Mesothelial cell of epicardium (in vitro differentiated cells): Measurements from ENCODE around the gene MTUS2. TPM values are rescaled to one million over a fixed set of nuclear protein-coding genes. Genes with fewer than 3 reads are reported as not detected.

Experiments
- DNase-seq, 2 experiments: peaks; one replicate each; pipeline ENCODE4 v3.0.0; 2021; ENCODE audit warnings: low spot score in 2 of 2; ENCODE audit not compliant: unreplicated experiment in 2 of 2
- H3K27ac Mint-ChIP-seq: 2 replicates; pipeline ENCODE4 v1.8.0; 2021; ENCODE audit warnings: mixed read lengths
- H3K27me3 Mint-ChIP-seq: 2 replicates; pipeline ENCODE4 v1.8.0; 2021; ENCODE audit warnings: low read depth, mixed read lengths
- H3K36me3 Mint-ChIP-seq: 2 replicates; pipeline ENCODE4 v1.8.0; 2021; ENCODE audit warnings: mixed read lengths
- H3K4me1 Mint-ChIP-seq: 2 replicates; pipeline ENCODE4 v1.8.0; 2021; ENCODE audit warnings: mixed read lengths
- H3K4me3 Mint-ChIP-seq: 2 replicates; pipeline ENCODE4 v1.8.0; 2021; ENCODE audit warnings: mild to moderate bottlenecking, moderate library complexity, mixed read lengths
- H3K9me3 Mint-ChIP-seq: 2 replicates; pipeline ENCODE4 v1.8.0; 2021; ENCODE audit warnings: mixed read lengths
- CTCF ChIP-seq: fragments of 200-600 bp; sonication (generic); IDR thresholded peaks from one replicate; pipeline ENCODE4 v1.5.0; 2021; ENCODE audit warnings: antibody characterized with exemption; ENCODE audit not compliant: unreplicated experiment
- total RNA-seq: library from RNA; stranded (reverse); gene quantifications from 3 replicates; pipeline ENCODE4 v1.2.1, GENCODE V29; 2021

MTUS2 gene
- total RNA-seq, 1 donor from 2014 or later = 1.4 TPM

GRCh38 chr13:29483623-29484022, 663.5 kb downstream of the MTUS2 start:
- DNase-seq = no peak
- peaks cover 21% of the 10 kb centered on the region for H3K27me3 Mint-ChIP-seq
- no peak overlapping the region for H3K27ac Mint-ChIP-seq
- no peak for TF ChIP-seq CTCF
- peaks cover 8% of the 10 kb centered on the region for H3K4me1 Mint-ChIP-seq
- no peak overlapping the region for H3K4me3 Mint-ChIP-seq
- no peaks in the 10 kb centered on the region for H3K36me3 Mint-ChIP-seq
- no peaks in the 10 kb centered on the region for H3K9me3 Mint-ChIP-seq

DNA sequence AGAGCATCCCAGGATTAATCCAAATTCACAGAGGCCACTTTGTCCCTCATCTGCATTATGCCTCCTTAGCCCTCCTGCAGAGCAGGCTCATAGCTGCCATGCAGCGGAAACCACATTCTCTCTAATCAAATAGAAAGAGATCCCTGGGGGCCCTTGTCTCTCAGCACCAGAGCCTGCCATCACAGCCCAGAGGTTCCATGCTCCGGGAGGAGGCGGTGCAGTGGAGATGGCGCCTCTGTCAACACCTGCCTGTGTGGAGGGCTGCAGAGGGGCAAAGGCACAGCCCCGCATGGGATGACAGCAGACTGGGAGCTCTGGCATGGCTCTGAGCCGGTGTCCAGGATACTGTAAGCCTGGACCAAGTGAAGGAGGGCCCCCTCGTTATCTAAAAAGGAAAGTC, 664.1 kb downstream of the MTUS2 start:
- H3K27me3 Mint-ChIP-seq = peaks cover 17% of the 10 kb centered on the region
- H3K9me3 Mint-ChIP-seq = no peaks in the 10 kb centered on the region
- H3K4me1 Mint-ChIP-seq = peaks cover 8% of the 10 kb centered on the region
- DNase-seq = no peak
- H3K4me3 Mint-ChIP-seq = no peak overlapping the region
- no peak overlapping the region for H3K27ac Mint-ChIP-seq
- no peak for TF ChIP-seq CTCF
- H3K36me3 Mint-ChIP-seq = no peaks in the 10 kb centered on the region

GRCh38 chr13:29484796-29485195, 664.7 kb downstream of the MTUS2 start:
- TF ChIP-seq CTCF = no peak
- H3K4me1 Mint-ChIP-seq = peaks cover 8% of the 10 kb centered on the region
- DNase-seq = no peak
- peaks cover 13% of the 10 kb centered on the region for H3K27me3 Mint-ChIP-seq
- H3K9me3 Mint-ChIP-seq = no peaks in the 10 kb centered on the region
- no peak overlapping the region for H3K4me3 Mint-ChIP-seq
- H3K36me3 Mint-ChIP-seq = no peaks in the 10 kb centered on the region
- no peak overlapping the region for H3K27ac Mint-ChIP-seq

DNA sequence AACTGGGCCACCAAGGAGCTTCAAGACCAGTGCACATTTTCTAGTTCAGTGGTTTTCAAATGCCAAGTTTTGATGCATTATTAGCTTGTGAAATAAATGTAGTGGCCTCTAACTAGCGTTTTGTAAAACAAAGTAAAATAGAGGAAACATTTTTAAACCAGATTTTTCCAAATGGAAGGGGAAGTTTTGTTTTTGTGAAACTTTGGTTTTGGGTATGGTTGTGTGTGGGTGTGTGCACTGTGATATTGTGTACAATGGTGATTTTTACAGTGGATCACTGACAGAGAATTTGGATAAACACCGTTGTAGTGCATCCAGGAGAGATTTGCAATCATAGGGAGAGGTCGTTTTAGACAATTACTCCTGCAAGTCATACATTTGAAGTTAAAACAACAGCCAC, 666.4 kb downstream of the MTUS2 start:
- Mint-ChIP-seq H3K27me3 (peaks cover 9% of the 10 kb centered on the region), H3K27ac (no peak overlapping the region), H3K36me3 (no peaks in the 10 kb centered on the region), H3K4me3 (no peak overlapping the region), H3K9me3 (no peaks in the 10 kb centered on the region), H3K4me1 (peaks cover 8% of the 10 kb centered on the region)
- DNase-seq = no peak
- TF ChIP-seq CTCF = no peak

- peaks cover 9% of the 10 kb centered on the region for H3K27me3 Mint-ChIP-seq
- no peak overlapping the region for H3K4me3 Mint-ChIP-seq
- no peaks in the 10 kb centered on the region for H3K9me3 Mint-ChIP-seq
- peaks cover 8% of the 10 kb centered on the region for H3K4me1 Mint-ChIP-seq
- DNase-seq = no peak
- no peak for TF ChIP-seq CTCF
- H3K27ac Mint-ChIP-seq = no peak overlapping the region
- no peaks in the 10 kb centered on the region for H3K36me3 Mint-ChIP-seq
These were observed 667.6 kb downstream of the MTUS2 start for GRCh38 chr13:29487466-29488454.
